GM19099 (cell line): Measurements from ENCODE around the gene AMZ1.

Experiments
- POLR2A ChIP-seq: IDR thresholded peaks from 3 replicates; pipeline ENCODE4 v1.6.1; 2011; ENCODE audit warnings: low read depth; ENCODE audit not compliant: insufficient read length; ENCODE audit errors: extremely low read depth

AMZ1 gene

DNA sequence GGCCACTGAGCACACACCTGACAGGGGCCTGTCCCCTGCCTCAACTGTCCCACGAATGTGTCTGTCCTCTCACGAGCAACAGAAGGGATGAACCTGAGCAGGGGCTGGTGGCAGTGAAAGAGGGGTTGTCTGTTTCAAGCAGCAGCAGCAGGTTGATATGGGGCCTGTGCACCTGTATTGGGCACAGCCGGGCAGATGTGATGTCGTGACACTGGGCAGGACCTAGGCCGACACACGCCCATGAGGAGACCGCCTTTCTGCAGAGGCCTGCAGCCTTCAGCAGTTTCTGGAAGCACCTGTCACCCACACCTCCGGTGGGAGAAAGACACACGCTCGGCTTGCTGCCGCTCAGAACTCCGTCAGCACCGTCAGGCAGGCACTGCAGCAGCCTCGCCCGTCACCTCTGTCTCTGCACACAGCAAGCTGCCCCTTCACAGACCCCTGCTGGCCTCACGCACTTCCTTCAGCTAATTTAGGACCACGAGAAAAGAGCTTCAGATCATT is 48.5 kb downstream of the AMZ1 start:
- no peak for TF ChIP-seq POLR2A

DNA sequence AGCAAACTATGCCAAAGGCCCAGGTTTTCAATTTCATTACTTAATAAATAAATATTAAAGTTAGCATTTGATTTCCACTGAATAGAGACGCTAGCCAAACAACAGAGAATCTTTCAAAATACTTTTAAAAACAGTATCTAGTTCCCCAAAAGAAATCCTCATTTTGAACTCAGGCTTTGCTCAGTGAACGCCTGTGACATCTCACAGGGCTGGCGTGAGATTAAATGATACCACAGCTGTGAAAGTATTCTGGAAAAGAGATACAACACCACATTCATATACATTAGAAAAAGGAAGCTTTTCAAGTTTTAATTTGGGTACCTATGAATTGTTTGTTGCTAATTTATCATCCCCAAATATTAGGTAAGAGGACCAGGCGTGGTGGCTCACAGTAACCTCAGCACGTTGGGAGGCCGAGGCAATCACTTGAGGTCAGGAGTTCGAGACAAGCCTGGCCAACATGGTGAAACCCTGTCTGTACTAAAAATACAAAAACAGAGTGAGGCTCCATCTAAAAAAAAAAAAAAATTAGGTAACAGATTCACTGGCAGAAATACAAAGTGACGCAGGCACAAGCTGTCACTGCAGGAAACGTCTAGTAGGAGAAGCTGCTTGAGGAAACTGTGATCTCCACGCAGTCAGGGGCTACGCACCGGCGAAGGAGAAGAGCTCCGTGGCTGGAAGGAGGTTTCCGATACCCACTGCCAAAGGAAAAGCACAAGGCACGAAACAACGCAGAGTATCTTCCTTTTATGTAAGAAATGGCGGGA is 50.0 kb downstream of the AMZ1 start:
- no peak for TF ChIP-seq POLR2A

- no peak for TF ChIP-seq POLR2A
Measured at GRCh38 chr7:2738766-2739549, 51.0 kb downstream of the AMZ1 start.

DNA sequence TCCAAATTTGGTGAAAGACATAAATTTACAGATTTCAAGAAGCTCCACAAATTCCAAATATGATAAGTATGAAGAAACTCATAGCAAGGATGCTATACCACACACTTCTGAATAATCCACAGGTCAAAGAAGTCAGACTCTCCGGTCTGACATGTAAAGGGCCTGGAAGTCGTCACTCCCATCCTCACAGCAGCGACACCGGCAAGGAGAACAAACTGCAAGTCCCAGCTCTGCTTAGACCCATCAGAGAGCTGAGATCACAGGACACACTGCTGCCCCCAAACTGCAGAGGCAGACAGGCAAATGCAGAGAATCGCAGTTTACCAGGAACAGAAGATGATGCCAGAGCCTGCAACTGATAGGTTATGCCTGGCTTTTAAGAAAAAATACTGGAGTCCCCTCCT is 62.0 kb downstream of the AMZ1 start:
- no peak for TF ChIP-seq POLR2A

GRCh38 chr7:2751086-2751485 is 63.1 kb downstream of the AMZ1 start:
- no peak for TF ChIP-seq POLR2A

DNA sequence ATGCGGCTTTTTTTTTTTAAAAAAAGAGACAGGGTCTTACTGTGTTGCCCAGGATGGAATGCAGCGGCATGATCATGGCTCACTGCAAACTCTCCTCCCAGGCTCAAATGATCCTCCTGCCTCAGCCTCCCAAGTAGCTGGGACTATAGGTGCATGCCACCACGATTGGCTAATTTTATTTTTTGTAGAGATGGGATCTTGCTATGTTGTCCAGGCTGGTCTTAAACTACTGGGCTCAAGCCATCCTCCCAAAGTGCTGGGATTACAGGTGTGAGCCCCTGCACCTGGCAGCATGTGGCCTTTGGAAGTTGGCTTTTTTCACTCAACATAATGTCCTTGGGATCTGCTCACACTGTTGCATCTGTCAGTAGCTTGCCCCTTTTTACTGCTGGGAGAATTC is 65.1 kb downstream of the AMZ1 start:
- TF ChIP-seq POLR2A, result no peak

- TF ChIP-seq POLR2A, result no peak
Measured at GRCh38 chr7:2754086-2754485, 66.1 kb downstream of the AMZ1 start.

DNA sequence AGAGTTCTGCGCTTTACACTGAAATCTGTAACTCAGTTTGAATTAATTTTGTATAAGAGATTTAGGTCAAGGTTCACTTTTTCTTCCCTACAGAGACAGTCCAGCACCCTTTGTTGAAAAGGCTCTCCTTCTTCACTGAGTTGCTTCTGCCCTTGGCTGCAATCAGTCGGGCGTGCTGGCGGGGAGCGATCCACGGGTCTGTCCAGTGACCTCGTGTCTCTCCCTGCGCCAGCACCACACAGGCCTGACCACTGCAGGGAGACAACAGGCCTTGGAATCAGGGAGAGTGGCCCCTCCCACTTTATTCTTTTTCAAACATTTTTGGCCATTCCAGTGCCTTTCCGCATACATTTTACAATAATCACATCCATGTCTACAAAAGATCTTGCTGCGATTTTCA is 66.9 kb downstream of the AMZ1 start:
- TF ChIP-seq POLR2A, result no peak

GRCh38 chr7:2755531-2755930 is 67.5 kb downstream of the AMZ1 start:
- no peak for TF ChIP-seq POLR2A

DNA sequence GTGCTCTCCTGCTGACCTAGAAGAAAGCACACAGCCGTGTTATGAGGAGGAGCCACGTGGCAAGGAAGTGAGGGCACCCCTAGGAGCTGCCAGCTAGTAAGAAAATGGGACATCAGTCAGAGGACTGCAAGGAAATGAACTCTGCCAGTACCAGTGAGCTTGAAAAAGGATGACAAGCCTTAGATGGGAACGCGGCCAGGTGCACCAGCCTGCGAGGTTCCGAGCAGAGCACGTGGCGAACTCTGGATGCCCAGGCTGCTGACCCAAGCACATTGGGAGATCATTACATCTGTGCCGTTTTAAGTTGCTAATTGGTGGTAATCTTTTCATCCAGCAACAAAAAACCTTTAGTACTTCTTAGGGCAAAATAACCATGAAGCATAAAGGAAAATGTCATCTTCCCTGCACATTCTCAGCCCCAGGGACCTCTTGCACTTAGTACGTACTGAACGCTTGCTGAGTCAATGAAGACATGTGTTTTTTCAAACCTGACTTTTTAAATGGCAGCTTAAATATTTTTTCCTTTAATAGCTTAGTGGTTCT is 69.4 kb downstream of the AMZ1 start:
- no peak for TF ChIP-seq POLR2A

DNA sequence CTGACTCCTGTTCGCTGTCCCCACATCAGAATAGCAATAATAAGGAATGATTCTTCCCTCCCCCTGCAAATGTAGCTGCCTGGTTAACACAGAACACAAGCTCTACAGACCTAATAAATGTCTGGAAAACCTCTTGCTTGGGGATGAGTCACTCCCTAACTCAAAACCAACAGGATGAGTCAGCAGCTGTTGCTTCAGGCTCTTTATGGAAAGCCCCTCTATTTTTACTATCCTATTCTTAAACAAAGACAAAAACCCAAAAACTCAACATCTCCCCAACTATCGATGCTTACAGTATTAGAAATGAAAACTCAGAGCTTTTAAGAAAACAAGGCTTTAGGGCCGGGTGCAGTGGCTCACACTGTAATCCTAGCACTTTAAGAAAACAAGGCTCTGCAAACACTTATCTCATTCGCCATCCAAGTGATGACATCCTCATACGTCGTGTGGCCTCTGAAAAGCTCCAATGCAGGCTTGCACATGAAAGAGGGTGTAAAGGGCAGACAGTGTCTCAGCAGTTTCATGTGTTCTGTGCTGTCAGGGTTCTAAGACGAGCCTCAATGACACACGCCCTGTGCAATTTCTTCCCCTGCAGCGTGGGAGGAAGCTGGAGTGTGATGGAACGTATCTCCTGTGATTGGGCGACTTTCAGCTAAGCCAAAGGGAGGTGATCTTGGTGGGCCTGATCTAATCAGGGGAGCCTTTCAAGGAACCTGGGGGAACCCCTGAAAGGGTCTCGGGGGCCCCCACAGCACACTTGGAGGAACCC is 70.1 kb downstream of the AMZ1 start:
- peak; percentile 23 for TF ChIP-seq POLR2A

DNA sequence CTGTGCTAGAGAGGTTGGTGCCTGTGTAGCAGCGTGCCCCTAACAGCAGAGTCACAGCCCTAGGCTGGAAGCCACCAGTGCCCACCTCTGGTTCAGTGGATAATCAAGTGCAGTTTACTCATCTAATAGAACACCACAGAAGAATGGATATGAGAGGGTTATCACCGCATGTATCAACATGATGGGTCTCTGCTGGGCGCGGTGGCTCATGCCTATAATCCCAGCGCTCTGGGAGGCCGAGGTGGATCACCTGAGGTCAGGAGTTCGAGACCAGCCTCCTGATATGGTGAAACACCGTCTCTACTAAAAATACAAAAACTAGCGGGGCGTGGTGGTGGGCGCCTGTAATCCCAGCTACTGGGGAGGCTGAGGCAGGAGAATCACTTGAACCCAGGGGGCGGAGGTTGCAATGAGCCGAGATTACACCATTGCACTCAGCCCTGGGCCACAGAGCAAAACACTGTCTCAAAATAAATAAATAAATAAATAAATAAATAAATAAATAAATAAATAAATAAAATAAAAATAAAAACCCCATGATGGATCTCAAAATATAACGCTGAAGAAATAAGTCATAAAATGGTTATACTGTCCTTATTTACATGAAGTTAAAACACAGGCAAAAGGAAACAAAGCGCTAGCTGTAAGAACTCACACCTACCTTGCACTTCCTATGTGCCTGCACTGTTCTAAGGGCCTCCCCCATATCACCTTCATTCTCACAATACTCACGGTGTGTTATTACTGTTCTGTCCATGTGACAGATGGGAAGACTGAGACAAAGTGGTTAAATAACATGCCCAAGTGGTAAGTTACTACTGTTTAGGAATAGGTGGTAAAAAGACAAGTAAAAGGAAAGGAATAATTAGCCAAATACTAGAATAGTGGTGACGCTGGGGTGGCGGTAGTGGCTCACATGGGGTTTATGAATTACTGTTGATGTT is 70.9 kb downstream of the AMZ1 start:
- TF ChIP-seq POLR2A, result no peak

GRCh38 chr7:2759736-2760097 is 71.7 kb downstream of the AMZ1 start:
- TF ChIP-seq POLR2A, result no peak
